Measurements from ENCODE around the gene MED13. TPM values are rescaled to one million over a fixed set of nuclear protein-coding genes. Genes with fewer than 3 reads are reported as not detected.
"Not testable (repeated sequence)": the region's sequence is repeated elsewhere in the genome, so short reads cannot be mapped to it uniquely, and the experiment has no call there.

MED13 gene
- total RNA-seq, 4 donors from 2014 or later: 58.8 to 129 (median 75.9) TPM

DNA sequence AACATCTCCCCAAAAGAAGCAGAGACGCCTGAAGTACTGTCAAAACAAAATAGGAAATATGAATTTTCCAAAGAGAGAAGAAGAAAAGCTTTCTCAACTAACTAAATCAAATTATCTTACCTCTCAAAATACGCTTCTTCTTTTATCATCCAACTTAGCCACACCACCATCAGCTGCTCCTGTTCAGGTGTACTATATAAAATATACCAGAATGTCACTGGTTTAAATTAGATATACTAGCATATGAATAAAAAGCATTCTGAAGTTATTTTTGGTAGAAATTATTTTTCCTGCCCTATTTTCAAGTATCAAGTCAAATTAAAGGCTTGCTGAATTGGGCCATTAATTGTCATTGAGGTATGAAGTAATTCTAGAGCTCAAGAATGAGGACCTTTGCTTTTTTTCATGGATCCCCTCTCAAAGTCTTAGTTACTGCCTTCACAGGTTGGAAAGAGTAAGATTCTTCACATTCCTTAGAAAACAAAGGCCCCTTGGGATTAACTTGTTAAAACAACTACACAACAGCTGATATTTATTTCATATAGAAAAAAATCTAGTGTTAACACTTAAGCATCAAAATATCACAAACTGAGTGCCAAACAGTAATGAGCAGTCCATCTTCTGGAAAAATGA is 167.4 kb downstream of the MED13 start:
- H3K9me3 ChIP-seq: no peaks in the 10 kb centered on the region
- TF ChIP-seq EP300 (IDR thresholded peaks at IDR 0.05) (no peak), CTCF (IDR thresholded peaks at IDR 0.05) (no peak), POLR2A (IDR thresholded peaks at IDR 0.05) (no peak)
- WGBS: 95% methylated on average over 2 of the region's 2 CpGs

GRCh38 chr17:61895391-61895790 is 169.7 kb downstream of the MED13 start:
- no peaks in the 10 kb centered on the region for H3K4me1 ChIP-seq
- H3K27me3 ChIP-seq: no peaks in the 10 kb centered on the region
- WGBS: 55% methylated on average over 2 of the region's 2 CpGs
- H3K36me3 ChIP-seq: peaks cover 69% of the 10 kb centered on the region
- no peak for TF ChIP-seq EP300 (IDR thresholded peaks at IDR 0.05)
- TF ChIP-seq CTCF (IDR thresholded peaks at IDR 0.05): no peak
- TF ChIP-seq POLR2AphosphoS5 (IDR thresholded peaks at IDR 0.05): no peak
- no peak for TF ChIP-seq POLR2A (IDR thresholded peaks at IDR 0.05)
- no peak overlapping the region for H3K27ac ChIP-seq
- H3K4me3 ChIP-seq: no peak overlapping the region
- DNase-seq (ENCODE audit: low spot score in 2 of 2): no peak
- H3K9me3 ChIP-seq: no peaks in the 10 kb centered on the region

More for the DNA sequence above, 167.4 kb downstream of the MED13 start:
- H3K4me3 ChIP-seq: no peak overlapping the region
- peaks cover 69% of the 10 kb centered on the region for H3K36me3 ChIP-seq
- DNase-seq (ENCODE audit: low spot score in 2 of 2): no peak
- H3K4me1 ChIP-seq: no peaks in the 10 kb centered on the region
- H3K27ac ChIP-seq: no peak overlapping the region
- H3K27me3 ChIP-seq: no peaks in the 10 kb centered on the region

DNA sequence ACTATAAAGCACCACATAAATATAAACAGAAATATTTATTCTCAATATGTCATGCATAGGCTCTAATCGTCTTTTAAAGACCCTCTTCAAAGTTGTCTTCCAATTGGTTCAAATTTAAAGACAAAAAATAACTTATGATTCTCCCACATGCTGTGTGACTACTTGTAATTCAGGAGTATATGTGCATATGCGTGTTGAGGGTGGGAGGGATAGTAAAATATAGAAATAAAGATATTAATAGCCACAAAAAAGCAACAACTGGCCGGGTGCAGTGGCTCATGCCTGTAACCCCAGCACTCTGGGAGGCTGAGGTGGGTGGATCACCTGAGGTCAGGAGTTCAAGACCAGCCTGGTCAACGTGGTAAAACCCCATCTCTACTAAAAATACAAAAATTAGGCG is 170.8 kb downstream of the MED13 start:
- H3K27me3 ChIP-seq; H3K4me3 ChIP-seq; H3K9me3 ChIP-seq; H3K4me1 ChIP-seq; H3K27ac ChIP-seq; DNase-seq (ENCODE audit: low spot score in 2 of 2): not testable (repeated sequence)
- peaks cover 75% of the 10 kb centered on the region for H3K36me3 ChIP-seq
- 87% methylated on average over 5 of the region's 5 CpGs for WGBS

Other genes starting within 250 kb of the MED13 start
- 1 to 10 TPM in 2 of 4 donors, under 1 TPM in 2; 0.60 to 5.1 (median 1.8) TPM for gene BRIP1, start 201.8 kb downstream of the MED13 start, total RNA-seq
- 10 to 100 TPM in 2 of 4 donors, 1 to 10 TPM in 2; 8.3 to 17.8 (median 13.0) TPM for gene INTS2, start 137.3 kb downstream of the MED13 start, total RNA-seq